ENCODE measurements around the gene RSRC2. TPM values are rescaled to one million over a fixed set of nuclear protein-coding genes. Genes with fewer than 3 reads are reported as not detected.
"Not testable (repeated sequence)": the region's sequence is repeated elsewhere in the genome, so short reads cannot be mapped to it uniquely, and the experiment has no call there.

RSRC2 gene
- total RNA-seq, 1 experiment from 2014 or later, result 93.1 TPM

GRCh38 chr12:122471324-122472226 is 55.2 kb downstream of the RSRC2 start:
- ChIA-PET CTCF (interaction anchor here (0.6 to 5.2 kb wide), 21 partner anchors 9 to 562 kb away, joined by 3 to 126 read pairs (median 4); partner anchors contain the start of gene ZCCHC8), POLR2A (interaction anchor here (0.6 to 2.1 kb wide), 5 partner anchors 29 to 1811 kb away, joined by 3 to 9 read pairs (median 4); partner anchors contain the start of gene ZCCHC8)
- H3K4me1 Mint-ChIP-seq, result no peaks in the 10 kb centered on the region
- ATAC-seq, result no peak
- H3K4me3 Mint-ChIP-seq, result no peak overlapping the region
- peaks cover 34% of the 10 kb centered on the region for H3K36me3 Mint-ChIP-seq
- peaks cover 3% of the 10 kb centered on the region; the same call in 1 of the 2 replicates for H3K9me3 Mint-ChIP-seq
- H3K27ac Mint-ChIP-seq, result peak overlapping the region; percentile 28; the same call in 1 of the 2 replicates
- no peaks in the 10 kb centered on the region for H3K27me3 Mint-ChIP-seq (ENCODE audit: low read depth)
- TF ChIP-seq GABPB1 (CRISPR knock-in tag; IDR thresholded peaks at IDR 0.05), result no peak
- TF ChIP-seq CTCF (IDR thresholded peaks at IDR 0.05), result peak; percentile 46
- DNase-seq (ENCODE audit: low spot score), result no peak

- H3K27ac Mint-ChIP-seq; DNase-seq (ENCODE audit: low spot score); H3K27me3 Mint-ChIP-seq (ENCODE audit: low read depth); H3K4me1 Mint-ChIP-seq; H3K9me3 Mint-ChIP-seq; H3K4me3 Mint-ChIP-seq; ATAC-seq: not testable (repeated sequence)
- ChIA-PET POLR2A (interaction anchor here (0.6 kb wide), 3 partner anchors 15 to 1812 kb away, joined by 3 read pairs; no protein-coding TSS in a partner anchor), CTCF (interaction anchor here (0.9 to 5.2 kb wide), 6 partner anchors 9 to 135 kb away, joined by 3 to 126 read pairs (median 6); partner anchors contain the start of gene ZCCHC8)
- H3K36me3 Mint-ChIP-seq, result peaks cover 24% of the 10 kb centered on the region
Observed at GRCh38 chr12:122470576-122470975, 56.2 kb downstream of the RSRC2 start.

GRCh38 chr12:122469856-122470255 is 56.9 kb downstream of the RSRC2 start:
- ATAC-seq; H3K4me3 Mint-ChIP-seq; H3K27ac Mint-ChIP-seq; POLR2A ChIA-PET; DNase-seq (ENCODE audit: low spot score); H3K27me3 Mint-ChIP-seq (ENCODE audit: low read depth); H3K9me3 Mint-ChIP-seq; H3K4me1 Mint-ChIP-seq: not testable (repeated sequence)
- peaks cover 19% of the 10 kb centered on the region for H3K36me3 Mint-ChIP-seq
- CTCF ChIA-PET, result interaction anchor here (0.6 to 5.2 kb wide), 3 partner anchors 16 to 332 kb away, joined by 3 to 126 read pairs (median 3); no protein-coding TSS in a partner anchor

GRCh38 chr12:122467983-122468382 is 58.8 kb downstream of the RSRC2 start:
- Mint-ChIP-seq H3K27me3 (ENCODE audit: low read depth) (no peaks in the 10 kb centered on the region), H3K4me3 (no peak overlapping the region), H3K36me3 (peaks cover under 1% of the 10 kb centered on the region), H3K4me1 (no peaks in the 10 kb centered on the region), H3K27ac (no peak overlapping the region; the same call in 1 of the 2 replicates), H3K9me3 (peaks cover 3% of the 10 kb centered on the region; the same call in 1 of the 2 replicates)
- ChIA-PET POLR2A (no interaction called here), CTCF (no interaction called here)
- TF ChIP-seq FOXK1 (CRISPR knock-in tag; IDR thresholded peaks at IDR 0.05) (no peak), SOX15 (CRISPR knock-in tag; IDR thresholded peaks at IDR 0.05) (no peak), ZNF532 (CRISPR knock-in tag; IDR thresholded peaks at IDR 0.05; ENCODE audit: borderline replicate concordance) (no peak), MAX (CRISPR knock-in tag; IDR thresholded peaks at IDR 0.05) (no peak), PREB (CRISPR knock-in tag; IDR thresholded peaks at IDR 0.05; ENCODE audit: borderline replicate concordance) (no peak), MYBL2 (CRISPR knock-in tag; IDR thresholded peaks at IDR 0.05) (no peak), MLX (CRISPR knock-in tag; IDR thresholded peaks at IDR 0.05) (no peak), NFATC4 (CRISPR knock-in tag; IDR thresholded peaks at IDR 0.05) (no peak)
- ATAC-seq, result no peak
- no peak for DNase-seq (ENCODE audit: low spot score)
